Measurements from ENCODE around the gene ZNF646. TPM values are rescaled to one million over a fixed set of nuclear protein-coding genes. Genes with fewer than 3 reads are reported as not detected.

ZNF646 gene
- total and polyA plus RNA-seq, 2 of the 13 experiments (the other 11 are each of a cell fraction or from before 2014, with no cell fraction given), result 3.4 to 10.9 TPM

GRCh38 chr16:31078597-31079341 is 4.5 kb downstream of the ZNF646 start:
- peaks cover 19% of the 10 kb centered on the region for H3K79me2 ChIP-seq (ENCODE audit: insufficient read depth, low read length)
- BruUV-seq (replicated peaks), result no TSS peak
- H3K4me1 ChIP-seq (ENCODE audit: insufficient read depth, low read length), result peaks cover 10% of the 10 kb centered on the region
- no peaks in the 10 kb centered on the region for H3K9me3 ChIP-seq (ENCODE audit: low read length)
- WGBS (ENCODE audit: low lambda C conversion rate), result 99% methylated on average over 15 of the region's 15 CpGs
- ChIA-PET CTCF (ENCODE audit: low intra/inter-chr PET ratio, low total read pairs) (no interaction called here), POLR2A (interaction anchor here (2.2 kb wide), 1 partner anchor 14 kb away, joined by 6 read pairs; no protein-coding TSS in a partner anchor)
- ATAC-seq (no peak), DNase-seq (ENCODE audit: low spot score) (no peak), FAIRE-seq (no peak)
- H2AFZ ChIP-seq (ENCODE audit: low read length), result no peak overlapping the region
- H3K9ac ChIP-seq (ENCODE audit: insufficient read depth, low read depth, low read length), result no peak overlapping the region
- H4K20me1 ChIP-seq (ENCODE audit: insufficient read depth, low read length), result no peaks in the 10 kb centered on the region
- no peak overlapping the region for H3K27ac ChIP-seq (ENCODE audit: extremely low read length, insufficient read depth, low read length)
- in situ Hi-C loops (cut with HindIII; ENCODE audit: extremely low pct_ligation_motif_present, low pct_unique_long_range_greater_than_20kb), result no loop called here
- H3K4me2 ChIP-seq (ENCODE audit: low read depth, low read length), result no peak overlapping the region
- H3K36me3 ChIP-seq (replicated peaks in 1 of 2; ENCODE audit: control insufficient read depth in 1 of 2, insufficient read depth in 2 of 2, low read length in 2 of 2), result peaks cover 29 to 53% of the 10 kb centered on the region in 2 experiments
- no peak overlapping the region for H3K4me3 ChIP-seq (replicated peaks in 1 of 3; ENCODE audit: insufficient read depth in 1 of 3, low read depth in 2 of 3, low read length in 3 of 3)
- intact Hi-C loops (cut with micrococcal nuclease; ENCODE audit: unreplicated experiment), result no loop called here
- no peaks in the 10 kb centered on the region; a peak in 1 of 5 replicates for H3K27me3 ChIP-seq (ENCODE audit: control insufficient read depth in 1 of 2, insufficient read depth in 2 of 2, low read length in 2 of 2)
- TF ChIP-seq CCDC6 (CRISPR knock-in tag; IDR thresholded peaks at IDR 0.05) (no peak), DPF2 (CRISPR knock-in tag; IDR thresholded peaks at IDR 0.05; ENCODE audit: borderline replicate concordance, low read depth) (no peak), ZNF10 (CRISPR knock-in tag; IDR thresholded peaks at IDR 0.05; ENCODE audit: borderline replicate concordance, low read depth) (no peak), ZC3H13 (CRISPR knock-in tag; IDR thresholded peaks at IDR 0.05) (0 out of 2 replicates have a peak, but pooled peaks have one; percentile 68), RBFOX2 (IDR thresholded peaks at IDR 0.05; ENCODE audit: low read depth, low read length) (0 out of 2 replicates have a peak, but pooled peaks have one; percentile 36), ATF6 (CRISPR knock-in tag; conservative IDR thresholded peaks at IDR 0.05) (no peak), MYC (CRISPR knock-in tag; IDR thresholded peaks at IDR 0.05; ENCODE audit: borderline replicate concordance) (no peak), ATRX (CRISPR knock-in tag; IDR thresholded peaks at IDR 0.05; ENCODE audit: borderline replicate concordance) (no peak), ZNF724P (CRISPR knock-in tag; IDR thresholded peaks at IDR 0.05; ENCODE audit: borderline replicate concordance) (no peak), FOXA1 (IDR thresholded peaks at IDR 0.05) (no peak), FOXA1 (CRISPR knock-in tag; IDR thresholded peaks at IDR 0.05) (no peak), KDM6A (CRISPR knock-in tag; IDR thresholded peaks at IDR 0.05; ENCODE audit: low read depth) (no peak), HNF4G (IDR thresholded peaks at IDR 0.05; ENCODE audit: borderline replicate concordance, low read depth, low read length) (no peak), HNF4G (CRISPR knock-in tag; IDR thresholded peaks at IDR 0.05; ENCODE audit: borderline replicate concordance, low read depth) (no peak), MEIS2 (CRISPR knock-in tag; IDR thresholded peaks at IDR 0.05) (no peak), SRSF4 (IDR thresholded peaks at IDR 0.05; ENCODE audit: low read depth, low read length, poor library complexity, severe bottlenecking) (no peak), HNRNPH1 (optimal IDR thresholded peaks at IDR 0.05; ENCODE audit: low read depth, low read length) (no peak), SIN3A (IDR thresholded peaks at IDR 0.05; ENCODE audit: borderline replicate concordance, low read depth, low read length) (no peak)
- TF ChIP-seq, protein P1, sequence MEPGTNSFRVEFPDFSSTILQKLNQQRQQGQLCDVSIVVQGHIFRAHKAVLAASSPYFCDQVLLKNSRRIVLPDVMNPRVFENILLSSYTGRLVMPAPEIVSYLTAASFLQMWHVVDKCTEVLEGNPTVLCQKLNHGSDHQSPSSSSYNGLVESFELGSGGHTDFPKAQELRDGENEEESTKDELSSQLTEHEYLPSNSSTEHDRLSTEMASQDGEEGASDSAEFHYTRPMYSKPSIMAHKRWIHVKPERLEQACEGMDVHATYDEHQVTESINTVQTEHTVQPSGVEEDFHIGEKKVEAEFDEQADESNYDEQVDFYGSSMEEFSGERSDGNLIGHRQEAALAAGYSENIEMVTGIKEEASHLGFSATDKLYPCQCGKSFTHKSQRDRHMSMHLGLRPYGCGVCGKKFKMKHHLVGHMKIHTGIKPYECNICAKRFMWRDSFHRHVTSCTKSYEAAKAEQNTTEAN (CRISPR knock-in tag; conservative IDR thresholded peaks at IDR 0.05), result no peak
- TF ChIP-seq, protein P2, sequence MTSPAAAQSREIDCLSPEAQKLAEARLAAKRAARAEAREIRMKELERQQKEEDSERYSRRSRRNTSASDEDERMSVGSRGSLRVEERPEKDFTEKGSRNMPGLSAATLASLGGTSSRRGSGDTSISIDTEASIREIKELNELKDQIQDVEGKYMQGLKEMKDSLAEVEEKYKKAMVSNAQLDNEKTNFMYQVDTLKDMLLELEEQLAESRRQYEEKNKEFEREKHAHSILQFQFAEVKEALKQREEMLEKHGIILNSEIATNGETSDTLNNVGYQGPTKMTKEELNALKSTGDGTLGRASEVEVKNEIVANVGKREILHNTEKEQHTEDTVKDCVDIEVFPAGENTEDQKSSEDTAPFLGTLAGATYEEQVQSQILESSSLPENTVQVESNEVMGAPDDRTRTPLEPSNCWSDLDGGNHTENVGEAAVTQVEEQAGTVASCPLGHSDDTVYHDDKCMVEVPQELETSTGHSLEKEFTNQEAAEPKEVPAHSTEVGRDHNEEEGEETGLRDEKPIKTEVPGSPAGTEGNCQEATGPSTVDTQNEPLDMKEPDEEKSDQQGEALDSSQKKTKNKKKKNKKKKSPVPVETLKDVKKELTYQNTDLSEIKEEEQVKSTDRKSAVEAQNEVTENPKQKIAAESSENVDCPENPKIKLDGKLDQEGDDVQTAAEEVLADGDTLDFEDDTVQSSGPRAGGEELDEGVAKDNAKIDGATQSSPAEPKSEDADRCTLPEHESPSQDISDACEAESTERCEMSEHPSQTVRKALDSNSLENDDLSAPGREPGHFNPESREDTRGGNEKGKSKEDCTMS (CRISPR knock-in tag; conservative IDR thresholded peaks at IDR 0.05), result no peak
